CD14-positive monocyte (primary cell): Measurements from ENCODE around the gene SCN4A. TPM values are rescaled to one million over a fixed set of nuclear protein-coding genes. Genes with fewer than 3 reads are reported as not detected.

Experiments
- DNase-seq, 3 donors: peaks; one replicate each; pipeline ENCODE4 v3.0.0-alpha.2; 2011 to 2022
- H2AFZ ChIP-seq: 2 replicates; pipeline ENCODE4 v1.6.0; 2012; ENCODE audit warnings: mild to moderate bottlenecking, low read depth, low read length, inconsistent platforms; ENCODE audit not compliant: insufficient read depth, poor library complexity, severe bottlenecking
- H3K27ac ChIP-seq, 2 donors: 1 replicate in 1 of 2; 2 replicates in 1 of 2; pipeline ENCODE4 v1.5.1; 2012 to 2013; ENCODE audit warnings: low read length in 2 of 2, control low read depth in 1 of 2, inconsistent platforms in 1 of 2, low read depth in 1 of 2, mild to moderate bottlenecking in 1 of 2
- H3K27me3 ChIP-seq, 2 donors: one replicate each; pipeline versions ENCODE4 v1.6.0 to v1.6.1; 2011 to 2013; ENCODE audit warnings: low read length in 2 of 2; ENCODE audit not compliant: control insufficient read depth in 2 of 2, insufficient read depth in 2 of 2
- H3K36me3 ChIP-seq, 2 donors: replicated peaks in 1 of 2; 1 replicate in 1 of 2; 2 replicates in 1 of 2; pipeline versions ENCODE4 v1.5.1 to v1.6.1; 2012 to 2013; ENCODE audit warnings: low read length in 2 of 2, control low read depth in 1 of 2, inconsistent platforms in 1 of 2, mild to moderate bottlenecking in 1 of 2; ENCODE audit not compliant: insufficient read depth in 2 of 2, control insufficient read depth in 1 of 2
- H3K4me1 ChIP-seq, 2 donors: 1 replicate in 1 of 2; 2 replicates in 1 of 2; pipeline versions ENCODE4 v1.5.1 to v1.6.1; 2012 to 2013; ENCODE audit warnings: low read length in 2 of 2, control low read depth in 1 of 2, inconsistent platforms in 1 of 2, mild to moderate bottlenecking in 1 of 2, moderate library complexity in 1 of 2; ENCODE audit not compliant: insufficient read depth in 2 of 2, control insufficient read depth in 1 of 2
- H3K4me2 ChIP-seq: replicated peaks from 2 replicates; pipeline ENCODE3; 2012; ENCODE audit warnings: low read length, moderate library complexity, mild to moderate bottlenecking; ENCODE audit not compliant: poor library complexity, severe bottlenecking; ENCODE audit errors: extremely low read depth
- H3K4me3 ChIP-seq, 3 experiments: fragments of 200-600 bp in 1 of 3; sonication (generic) in 1 of 3; replicated peaks in 1 of 3; 1 replicate in 2 of 3; 2 replicates in 1 of 3; pipeline ENCODE4 v1.5.1; 2011 to 2013; ENCODE audit warnings: low read length in 3 of 3, mild to moderate bottlenecking in 3 of 3, control low read depth in 2 of 3, low read depth in 2 of 3, inconsistent platforms in 1 of 3, moderate library complexity in 1 of 3
- H3K79me2 ChIP-seq: 2 replicates; pipeline ENCODE4 v1.6.0; 2012; ENCODE audit warnings: mild to moderate bottlenecking, control low read depth, inconsistent platforms, low read length, moderate library complexity; ENCODE audit not compliant: insufficient read depth
- H3K9ac ChIP-seq: 2 replicates; pipeline ENCODE4 v1.6.0; 2017; ENCODE audit warnings: low read length, mild to moderate bottlenecking; ENCODE audit not compliant: insufficient read depth, poor library complexity, severe bottlenecking
- H3K9me3 ChIP-seq, 2 donors: replicated peaks in 1 of 2; 1 replicate in 1 of 2; 2 replicates in 1 of 2; pipeline versions ENCODE4 v1.5.1 to v1.6.1; 2012 to 2013; ENCODE audit warnings: low read length in 2 of 2, control low read depth in 1 of 2; ENCODE audit not compliant: control insufficient read depth in 1 of 2, insufficient read depth in 1 of 2
- H4K20me1 ChIP-seq: 2 replicates; pipeline ENCODE4 v1.6.0; 2012; ENCODE audit warnings: mild to moderate bottlenecking, low read length, control low read depth, moderate library complexity; ENCODE audit not compliant: insufficient read depth
- H3K27ac Mint-ChIP-seq, 7 donors: one replicate each; pipeline ENCODE4 v1.8.0; 2020; ENCODE audit warnings: mild to moderate bottlenecking in 7 of 7, mixed read lengths in 7 of 7, moderate library complexity in 6 of 7, inconsistent platforms in 2 of 7
- H3K27me3 Mint-ChIP-seq, 3 donors: one replicate each; pipeline ENCODE4 v1.8.0; 2021 to 2022; ENCODE audit warnings: low read depth in 3 of 3, mild to moderate bottlenecking in 3 of 3, mixed read lengths in 3 of 3, moderate library complexity in 3 of 3, inconsistent platforms in 1 of 3
- H3K36me3 Mint-ChIP-seq, 2 donors: one replicate each; pipeline ENCODE4 v1.8.0; 2020; ENCODE audit warnings: mixed read lengths in 2 of 2, inconsistent platforms in 1 of 2, mild to moderate bottlenecking in 1 of 2
- H3K4me1 Mint-ChIP-seq: one replicate; pipeline ENCODE4 v1.8.0; 2020; ENCODE audit warnings: mild to moderate bottlenecking, mixed read lengths
- H3K4me3 Mint-ChIP-seq, 2 donors: one replicate each; pipeline ENCODE4 v1.8.0; 2020; ENCODE audit warnings: mild to moderate bottlenecking in 2 of 2, mixed read lengths in 2 of 2, moderate library complexity in 1 of 2
- H3K9me3 Mint-ChIP-seq, 7 donors: one replicate each; pipeline ENCODE4 v1.8.0; 2020 to 2022; ENCODE audit warnings: mixed read lengths in 7 of 7, mild to moderate bottlenecking in 6 of 7, moderate library complexity in 6 of 7, inconsistent platforms in 2 of 7
- CTCF ChIP-seq: fragments of 200-600 bp; IDR thresholded peaks from one replicate; pipeline ENCODE4 v1.8.0; 2022; ENCODE audit warnings: antibody characterized with exemption, mild to moderate bottlenecking
- WGBS: methylation state at CpG from one replicate; pipeline ENCODE4 v1.1.5; 2013; ENCODE audit warnings: missing lambda C conversion rate; ENCODE audit not compliant: insufficient coverage; 5-methylcytosine and 5-hydroxymethylcytosine counted together
- intact Hi-C, 2 donors: fragments of 100-400 bp; cut with micrococcal nuclease; formaldehyde crosslinking; loops; one replicate each; pipeline versions ENCODE4 v1.15.0 to v1.15.1; 2023
- polyA plus RNA-seq, 3 donors: library from polyadenylated mRNA; depleted of rRNA in 1 of 3; unstranded in 2 of 3; stranded (reverse) in 1 of 3; fragments of 300-500 nt in 2 of 3; fragments of >200 nt in 1 of 3; fragmentation: Illumina TruSeq in 2 of 3; gene quantifications; 1 replicate in 2 of 3; 2 replicates in 1 of 3; pipeline ENCODE4 v1.2.3, GENCODE V29; 2012 to 2021

SCN4A gene
- polyA plus RNA-seq, 3 donors: not detected

- Mint-ChIP-seq H3K27ac (no peak overlapping the region), H3K4me1 (peaks cover 12% of the 10 kb centered on the region), H3K9me3 (peaks cover 0 to 3% (median 0%) of the 10 kb centered on the region in 7 donors), H3K27me3 (peaks cover 6 to 7% (median 7%) of the 10 kb centered on the region in 3 donors), H3K36me3 (no peaks in the 10 kb centered on the region), H3K4me3 (no peak overlapping the region)
- DNase-seq: no peak
- WGBS: 100% methylated on average over 1 of the region's 5 CpGs
- Histone ChIP-seq H3K4me2 (no peak overlapping the region), H3K4me1 (peaks cover 9% of the 10 kb centered on the region in 2 donors), H3K9me3 (no peaks in the 10 kb centered on the region), H4K20me1 (no peaks in the 10 kb centered on the region), H3K4me3 (no peak overlapping the region), H2AFZ (no peak overlapping the region), H3K79me2 (no peaks in the 10 kb centered on the region), H3K27ac (no peak overlapping the region), H3K36me3 (no peaks in the 10 kb centered on the region), H3K9ac (no peak overlapping the region), H3K27me3 (no peaks in the 10 kb centered on the region)
- TF ChIP-seq CTCF: no peak
- intact Hi-C loops: no loop called here
These were observed 16.3 kb downstream of the SCN4A start for GRCh38 chr17:63956296-63956920.

- intact Hi-C loops: no loop called here
- TF ChIP-seq CTCF: no peak
- H3K4me3 Mint-ChIP-seq: no peak overlapping the region
These were observed 16.9 kb downstream of the SCN4A start for GRCh38 chr17:63955791-63956190.

More at GRCh38 chr17:63955791-63956190, 16.9 kb downstream of the SCN4A start:
- Histone ChIP-seq H3K36me3 (no peaks in the 10 kb centered on the region), H3K27me3 (no peaks in the 10 kb centered on the region), H3K4me2 (no peak overlapping the region), H3K9me3 (no peaks in the 10 kb centered on the region), H2AFZ (no peak overlapping the region), H3K4me1 (peaks cover 3% of the 10 kb centered on the region in 2 donors), H3K4me3 (no peak overlapping the region), H3K79me2 (no peaks in the 10 kb centered on the region), H4K20me1 (no peaks in the 10 kb centered on the region), H3K27ac (no peak overlapping the region), H3K9ac (no peak overlapping the region)
- Mint-ChIP-seq H3K9me3 (peaks cover 0 to 3% (median 0%) of the 10 kb centered on the region in 7 donors), H3K4me1 (peaks cover 7% of the 10 kb centered on the region), H3K27ac (no peak overlapping the region), H3K36me3 (no peaks in the 10 kb centered on the region), H3K27me3 (peaks cover 6 to 10% (median 7%) of the 10 kb centered on the region in 3 donors)
- 79% methylated on average over 2 of the region's 4 CpGs for WGBS
- no peak for DNase-seq
